ENCODE results near the gene DNAH3.

GRCh38 chr16:20923876-20924275 lies 226.8 kb downstream of the DNAH3 start:
- TF ChIP-seq CTCF (IDR thresholded peaks at IDR 0.05; ENCODE audit: low read depth, low read length) (no peak), EZH2phosphoT487 (IDR thresholded peaks at IDR 0.05; ENCODE audit: low read depth) (no peak)
